BLaER1 (cell line): Measurements from ENCODE around the gene C1orf50.
"Not testable (repeated sequence)": the region's sequence is repeated elsewhere in the genome, so short reads cannot be mapped to it uniquely, and the experiment has no call there.

Source experiments
- H3K27ac ChIP-seq: shearing (Covaris generic); formaldehyde crosslinking; 2 replicates; pipeline ENCODE4 v1.8.1; 2022
- H3K27me3 ChIP-seq: shearing (Covaris generic); formaldehyde crosslinking; 2 replicates; pipeline ENCODE4 v1.8.1; 2022
- H3K36me3 ChIP-seq: shearing (Covaris generic); formaldehyde crosslinking; 2 replicates; pipeline ENCODE4 v1.8.1; 2022
- H3K4me1 ChIP-seq: shearing (Covaris generic); formaldehyde crosslinking; 2 replicates; pipeline ENCODE4 v1.8.1; 2022
- H3K4me2 ChIP-seq: shearing (Covaris generic); formaldehyde crosslinking; 2 replicates; pipeline ENCODE4 v1.8.1; 2022
- H3K4me3 ChIP-seq: shearing (Covaris generic); formaldehyde crosslinking; 2 replicates; pipeline ENCODE4 v1.8.1; 2022
- H3K9ac ChIP-seq: shearing (Covaris generic); formaldehyde crosslinking; 2 replicates; pipeline ENCODE4 v1.8.1; 2022
- H3K9me3 ChIP-seq: shearing (Covaris generic); formaldehyde crosslinking; 2 replicates; pipeline ENCODE4 v1.8.1; 2022
- H4K20me1 ChIP-seq: shearing (Covaris generic); formaldehyde crosslinking; 2 replicates; pipeline ENCODE4 v1.8.1; 2022
- Cebpa-rat ChIP-seq: shearing (Covaris generic); IDR thresholded peaks from 2 replicates; pipeline ENCODE4 v1.8.1; 2022

Gene C1orf50

DNA sequence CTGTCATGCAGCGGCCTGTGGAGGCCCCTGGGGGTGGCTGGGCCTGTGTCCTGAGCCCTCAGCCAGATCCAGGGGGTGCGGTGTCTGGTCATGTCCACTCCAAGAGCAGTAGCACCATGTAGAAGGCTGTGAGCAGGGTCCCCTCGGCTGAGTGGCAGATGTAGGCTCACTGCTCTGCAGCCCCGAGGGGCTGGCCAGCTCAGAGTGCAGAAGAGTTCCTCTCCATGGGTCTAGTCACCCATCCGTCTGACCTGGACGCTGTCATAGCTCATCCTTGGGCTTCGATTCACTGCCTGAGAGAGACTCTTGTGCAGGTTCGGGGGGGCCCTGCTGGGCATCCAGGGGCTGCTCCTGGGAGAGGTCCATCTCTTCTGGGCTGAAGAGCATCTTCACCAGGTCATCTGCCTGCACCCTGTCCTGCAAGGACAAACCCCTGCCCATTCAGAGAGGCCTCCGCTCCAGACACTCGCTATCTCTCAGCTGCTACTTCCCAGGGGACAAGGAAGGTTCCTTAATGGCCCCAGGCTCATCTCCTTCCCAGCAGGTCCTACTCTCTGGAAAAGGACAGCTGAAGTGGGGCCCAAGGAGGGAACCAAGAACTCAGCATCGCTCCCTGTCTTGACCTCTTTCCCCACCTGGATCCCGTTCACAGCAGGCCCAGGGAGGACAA, 20.5 kb upstream of the C1orf50 start:
- Histone ChIP-seq H3K4me3 (no peak overlapping the region), H4K20me1 (no peaks in the 10 kb centered on the region), H3K27me3 (no peaks in the 10 kb centered on the region), H3K27ac (no peak overlapping the region), H3K9me3 (peaks cover 2% of the 10 kb centered on the region), H3K4me1 (no peaks in the 10 kb centered on the region), H3K4me2 (no peak overlapping the region), H3K9ac (no peak overlapping the region), H3K36me3 (peaks cover 59% of the 10 kb centered on the region)
- TF ChIP-seq Cebpa-rat = no peak

DNA sequence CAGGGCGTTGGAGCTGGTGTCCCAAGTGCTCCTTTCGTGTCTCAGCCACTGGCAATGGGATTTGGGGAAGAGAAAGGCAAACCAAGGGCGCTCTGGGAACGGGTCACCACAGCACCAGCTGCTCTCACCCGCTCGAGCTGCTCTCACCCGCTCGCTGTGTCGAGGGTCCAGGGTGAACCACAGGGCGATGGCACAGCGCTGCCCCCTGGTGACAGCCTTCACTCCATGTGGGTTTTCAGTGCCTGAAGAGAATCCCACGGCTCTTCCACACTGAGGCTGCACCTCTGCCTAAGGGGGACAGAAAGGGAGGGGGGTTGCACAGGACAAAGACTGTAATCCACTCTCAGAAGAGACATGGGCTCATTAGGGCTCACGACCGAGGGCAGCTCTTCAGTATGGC, 19.9 kb upstream of the C1orf50 start:
- peaks cover 65% of the 10 kb centered on the region for H3K36me3 ChIP-seq
- H3K27ac ChIP-seq = no peak overlapping the region
- H3K4me1 ChIP-seq = no peaks in the 10 kb centered on the region
- no peaks in the 10 kb centered on the region for H4K20me1 ChIP-seq
- H3K27me3 ChIP-seq = no peaks in the 10 kb centered on the region
- TF ChIP-seq Cebpa-rat = no peak
- no peak overlapping the region for H3K9ac ChIP-seq
- H3K4me2 ChIP-seq = no peak overlapping the region
- peaks cover 7% of the 10 kb centered on the region for H3K9me3 ChIP-seq
- no peak overlapping the region for H3K4me3 ChIP-seq

DNA sequence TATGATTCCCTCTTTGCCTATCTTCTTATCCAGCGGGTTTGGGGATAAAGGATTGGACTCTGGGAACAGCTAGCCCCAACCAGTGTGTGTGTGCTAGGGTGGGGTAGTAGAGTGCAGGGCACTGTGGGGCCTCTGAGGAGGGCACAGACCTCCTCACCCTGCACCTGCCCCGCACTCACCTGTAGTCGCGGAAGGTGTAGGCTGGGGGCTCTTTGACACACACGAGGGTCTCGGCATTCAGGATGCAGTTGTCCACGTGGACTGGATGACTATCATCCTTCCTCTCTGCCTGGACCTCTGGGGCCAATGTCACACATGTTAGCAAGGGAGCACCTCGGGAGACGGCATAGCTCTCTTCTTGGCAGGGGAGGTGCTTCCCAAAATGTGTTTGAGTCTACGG, 19.0 kb upstream of the C1orf50 start:
- no peak overlapping the region for H3K4me3 ChIP-seq
- peaks cover 74% of the 10 kb centered on the region for H3K36me3 ChIP-seq
- H4K20me1 ChIP-seq = no peaks in the 10 kb centered on the region
- no peak overlapping the region for H3K4me2 ChIP-seq
- no peak overlapping the region for H3K9ac ChIP-seq
- no peaks in the 10 kb centered on the region for H3K27me3 ChIP-seq
- no peak overlapping the region for H3K27ac ChIP-seq
- no peaks in the 10 kb centered on the region for H3K4me1 ChIP-seq
- H3K9me3 ChIP-seq = peaks cover 14% of the 10 kb centered on the region
- no peak for TF ChIP-seq Cebpa-rat

DNA sequence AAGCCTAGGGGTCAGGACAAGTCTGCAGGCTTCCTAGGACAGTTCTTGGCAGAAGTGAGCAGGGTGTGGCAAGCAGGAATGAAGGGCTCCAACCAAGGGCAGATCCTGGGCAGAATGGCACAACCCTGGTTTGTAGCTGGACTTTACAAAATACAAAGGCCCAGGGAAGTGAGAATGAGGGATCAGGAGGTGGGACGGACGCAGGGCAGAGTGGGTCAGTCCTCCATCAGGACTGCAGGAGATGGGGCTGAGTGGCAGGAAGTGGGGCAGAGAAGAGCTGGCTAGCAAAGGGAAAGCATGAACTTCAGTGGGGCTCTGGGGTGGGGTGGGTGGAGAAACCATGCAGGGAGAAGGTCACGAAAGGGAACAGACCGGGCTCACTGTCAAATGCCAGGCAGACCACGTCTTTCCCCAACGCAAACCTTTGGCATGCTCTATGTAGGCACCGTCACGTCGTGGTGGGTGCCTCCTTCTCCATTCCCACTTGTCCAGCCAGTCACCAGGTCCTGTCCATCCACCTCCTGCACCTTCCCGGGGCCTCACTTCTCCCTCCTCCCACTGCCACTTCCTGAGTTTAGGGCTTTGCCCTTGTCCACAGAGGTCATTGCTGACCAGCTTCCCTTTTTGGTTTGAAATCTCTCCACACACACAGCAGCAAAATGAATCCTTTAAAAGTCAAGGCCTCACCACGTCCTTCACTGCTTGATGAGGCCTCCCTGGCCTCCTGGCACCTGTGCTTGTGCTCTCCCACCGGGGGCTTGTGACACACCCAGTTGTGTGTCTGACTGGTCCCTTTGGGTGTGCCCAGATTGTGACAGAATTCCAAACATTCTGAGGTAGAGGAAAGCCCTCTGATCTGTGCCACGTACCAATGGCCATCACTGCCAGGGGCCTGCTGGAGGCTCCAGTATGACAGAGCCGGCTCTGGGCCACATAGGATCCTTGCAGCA, 18.3 kb upstream of the C1orf50 start:
- Histone ChIP-seq H3K36me3 (peaks cover 81% of the 10 kb centered on the region), H3K4me3 (no peak overlapping the region), H3K27me3 (no peaks in the 10 kb centered on the region), H3K4me2 (no peak overlapping the region), H4K20me1 (no peaks in the 10 kb centered on the region), H3K27ac (no peak overlapping the region), H3K9ac (no peak overlapping the region), H3K4me1 (no peaks in the 10 kb centered on the region), H3K9me3 (peaks cover 14% of the 10 kb centered on the region)
- no peak for TF ChIP-seq Cebpa-rat

DNA sequence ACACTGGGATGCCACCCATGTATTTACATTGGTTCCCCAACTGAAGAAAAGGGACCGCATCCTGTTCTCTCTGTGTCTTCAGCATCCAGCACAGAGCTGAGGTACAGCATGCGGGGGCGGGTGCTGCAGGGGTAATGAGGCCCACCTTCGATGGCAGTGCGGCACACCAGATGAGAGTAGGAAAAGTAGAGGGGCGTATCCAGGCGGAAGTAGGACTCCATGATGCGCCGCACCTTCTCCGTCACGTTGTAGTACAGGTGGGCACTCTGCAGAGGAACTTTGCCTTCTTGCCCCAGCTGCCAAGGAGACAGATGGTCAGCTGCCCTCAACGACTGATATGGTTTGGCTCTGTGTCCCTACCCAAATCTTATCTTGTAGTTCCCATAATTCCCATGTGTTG, 17.0 kb upstream of the C1orf50 start:
- Histone ChIP-seq H4K20me1 (no peaks in the 10 kb centered on the region), H3K9ac (no peak overlapping the region), H3K27me3 (no peaks in the 10 kb centered on the region), H3K27ac (no peak overlapping the region), H3K36me3 (peaks cover 90% of the 10 kb centered on the region), H3K4me3 (no peak overlapping the region), H3K4me2 (no peak overlapping the region), H3K9me3 (peaks cover 14% of the 10 kb centered on the region), H3K4me1 (no peaks in the 10 kb centered on the region)
- no peak for TF ChIP-seq Cebpa-rat

DNA sequence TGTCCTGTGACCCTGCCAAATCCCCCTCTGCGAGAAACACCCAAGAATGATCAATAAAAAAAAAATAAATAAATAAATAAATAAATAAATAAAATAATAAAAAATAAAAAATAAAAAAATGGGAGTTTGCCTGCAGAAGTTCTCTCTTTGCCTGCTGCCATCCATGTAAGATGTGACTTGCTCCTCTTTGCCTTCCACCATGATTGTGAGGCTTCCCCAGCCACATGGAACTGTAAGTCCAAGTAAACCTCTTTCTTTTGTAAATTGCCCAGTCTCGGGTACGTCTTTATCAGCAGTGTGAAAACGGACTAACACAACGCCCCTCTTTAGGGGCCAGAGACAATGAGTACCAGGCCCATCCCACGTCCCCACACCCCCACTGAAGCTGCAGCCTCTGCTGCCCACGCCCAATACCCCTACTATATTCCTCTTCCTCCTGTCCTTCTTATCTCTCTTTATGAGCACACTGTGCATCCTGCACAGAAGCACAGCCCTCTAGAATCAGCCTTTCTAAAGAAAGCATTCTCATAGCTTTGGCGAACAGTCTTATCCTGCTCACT, 15.5 kb upstream of the C1orf50 start:
- not testable (repeated sequence) for H4K20me1 ChIP-seq, H3K4me2 ChIP-seq, H3K27me3 ChIP-seq, H3K27ac ChIP-seq, H3K9ac ChIP-seq, H3K4me1 ChIP-seq, H3K4me3 ChIP-seq
- H3K36me3 ChIP-seq = peaks cover 90% of the 10 kb centered on the region
- peaks cover 14% of the 10 kb centered on the region for H3K9me3 ChIP-seq

DNA sequence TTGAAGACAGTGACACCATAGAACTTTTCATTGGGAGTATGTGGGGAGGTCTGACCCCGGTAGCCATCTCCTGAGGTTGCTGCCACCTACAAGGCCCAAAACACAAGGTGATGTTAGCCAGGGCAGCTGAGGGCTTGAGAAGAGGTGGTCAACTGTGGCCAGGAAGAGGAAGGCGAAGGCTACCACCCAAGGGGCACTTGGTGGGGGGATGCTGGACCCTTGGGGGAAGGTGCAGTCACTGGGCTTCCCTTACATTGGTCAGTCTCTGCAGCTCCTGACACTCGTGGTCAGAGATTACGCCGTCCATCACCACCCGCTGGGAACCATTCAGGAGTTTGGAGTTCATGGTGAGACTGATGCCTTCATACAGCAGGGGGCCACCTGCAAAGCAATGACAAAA, 14.8 kb upstream of the C1orf50 start:
- H4K20me1 ChIP-seq = no peaks in the 10 kb centered on the region
- H3K4me3 ChIP-seq = no peak overlapping the region
- no peak overlapping the region for H3K4me2 ChIP-seq
- H3K4me1 ChIP-seq = no peaks in the 10 kb centered on the region
- H3K27ac ChIP-seq = no peak overlapping the region
- peaks cover 90% of the 10 kb centered on the region for H3K36me3 ChIP-seq
- no peak overlapping the region for H3K9ac ChIP-seq
- no peak for TF ChIP-seq Cebpa-rat
- peaks cover 14% of the 10 kb centered on the region for H3K9me3 ChIP-seq
- H3K27me3 ChIP-seq = no peaks in the 10 kb centered on the region

DNA sequence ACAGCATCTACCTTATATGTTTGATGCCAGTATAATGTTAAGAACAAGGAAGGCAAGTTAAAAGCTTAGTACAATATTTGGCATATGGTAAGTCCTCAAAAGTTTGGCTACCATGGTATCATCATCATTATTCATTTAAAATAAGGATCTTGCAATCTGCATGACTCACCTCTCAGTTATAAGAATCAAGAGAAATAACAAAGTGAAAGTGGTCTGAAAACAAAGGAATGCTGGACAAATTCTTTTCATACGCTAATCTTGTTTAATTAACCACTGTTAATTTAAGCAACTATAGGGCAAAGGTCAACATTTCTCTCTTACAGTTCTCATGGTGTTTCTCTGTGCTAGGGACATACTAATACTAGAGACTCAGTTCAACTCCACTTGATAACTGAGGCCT, 14.0 kb upstream of the C1orf50 start:
- Histone ChIP-seq H3K9me3 (peaks cover 14% of the 10 kb centered on the region), H3K4me1 (no peaks in the 10 kb centered on the region), H3K4me3 (no peak overlapping the region), H4K20me1 (no peaks in the 10 kb centered on the region), H3K4me2 (no peak overlapping the region), H3K27me3 (no peaks in the 10 kb centered on the region), H3K9ac (no peak overlapping the region), H3K27ac (no peak overlapping the region), H3K36me3 (peaks cover 90% of the 10 kb centered on the region)
- TF ChIP-seq Cebpa-rat = no peak

DNA sequence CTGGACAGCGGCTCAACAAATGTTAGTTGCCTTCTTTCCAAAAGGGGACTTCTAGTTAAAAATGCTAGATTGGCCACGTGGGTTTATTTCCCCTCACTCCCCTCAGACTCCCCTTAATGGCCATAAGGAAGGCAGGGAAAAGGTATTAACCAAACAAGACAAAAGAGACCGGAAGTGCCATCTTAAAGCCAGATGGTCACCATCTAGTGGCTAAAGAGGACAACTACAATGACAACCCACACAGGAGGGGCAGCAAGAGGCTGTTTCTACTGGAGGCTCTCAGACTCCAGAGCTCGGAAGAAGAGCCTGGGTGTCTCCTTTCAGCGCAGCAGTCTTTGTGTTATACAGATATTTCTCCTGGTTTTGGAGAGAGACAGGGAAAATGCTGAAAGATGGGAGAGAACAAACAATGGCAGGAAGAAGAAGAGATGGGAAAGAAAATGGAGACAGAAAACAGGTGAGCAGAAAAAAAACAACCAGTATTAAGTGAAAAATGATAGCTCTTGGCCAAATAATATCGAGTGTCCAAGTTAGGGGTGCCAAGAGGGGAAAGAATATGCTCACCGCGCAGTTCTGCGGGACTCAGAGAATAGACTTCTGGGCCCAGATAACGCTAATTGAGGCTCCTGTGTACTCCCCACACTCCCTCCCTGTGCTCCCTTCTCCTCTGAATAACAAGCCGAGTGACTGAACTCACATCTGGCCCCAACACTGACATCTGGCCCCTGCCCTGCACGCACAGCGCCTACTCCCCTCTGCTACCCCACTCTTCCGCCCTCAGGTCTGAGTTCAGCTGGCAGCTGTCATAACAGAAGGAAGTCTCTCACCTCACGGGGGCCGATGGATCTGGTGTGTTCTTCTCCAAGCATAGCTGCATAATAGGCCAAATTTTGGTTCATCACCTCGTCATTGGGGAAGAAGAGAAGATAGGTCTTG, 9.8 kb upstream of the C1orf50 start:
- Histone ChIP-seq H3K36me3 (peaks cover 99% of the 10 kb centered on the region), H3K27me3 (no peaks in the 10 kb centered on the region), H3K27ac (no peak overlapping the region), H3K9ac (no peak overlapping the region), H3K9me3 (peaks cover 6% of the 10 kb centered on the region), H3K4me3 (no peak overlapping the region), H4K20me1 (0 out of 2 replicates have a peak, but pooled peaks cover under 1% of the 10 kb centered on the region), H3K4me2 (no peak overlapping the region), H3K4me1 (peaks cover 14% of the 10 kb centered on the region)
- no peak for TF ChIP-seq Cebpa-rat
